HG02759 (cell line): ENCODE measurements around the gene SOX15.

ENCODE experiments used
- ATAC-seq: cut with Tn5 transposase; IDR thresholded peaks from one replicate; pipeline ENCODE4 v1.9.1; 2021; ENCODE audit warnings: mild to moderate bottlenecking, moderate library complexity; ENCODE audit not compliant: unreplicated experiment

The SOX15 gene

GRCh38 chr17:7559320-7560171 is 30.3 kb downstream of the SOX15 start:
- no peak for ATAC-seq

DNA sequence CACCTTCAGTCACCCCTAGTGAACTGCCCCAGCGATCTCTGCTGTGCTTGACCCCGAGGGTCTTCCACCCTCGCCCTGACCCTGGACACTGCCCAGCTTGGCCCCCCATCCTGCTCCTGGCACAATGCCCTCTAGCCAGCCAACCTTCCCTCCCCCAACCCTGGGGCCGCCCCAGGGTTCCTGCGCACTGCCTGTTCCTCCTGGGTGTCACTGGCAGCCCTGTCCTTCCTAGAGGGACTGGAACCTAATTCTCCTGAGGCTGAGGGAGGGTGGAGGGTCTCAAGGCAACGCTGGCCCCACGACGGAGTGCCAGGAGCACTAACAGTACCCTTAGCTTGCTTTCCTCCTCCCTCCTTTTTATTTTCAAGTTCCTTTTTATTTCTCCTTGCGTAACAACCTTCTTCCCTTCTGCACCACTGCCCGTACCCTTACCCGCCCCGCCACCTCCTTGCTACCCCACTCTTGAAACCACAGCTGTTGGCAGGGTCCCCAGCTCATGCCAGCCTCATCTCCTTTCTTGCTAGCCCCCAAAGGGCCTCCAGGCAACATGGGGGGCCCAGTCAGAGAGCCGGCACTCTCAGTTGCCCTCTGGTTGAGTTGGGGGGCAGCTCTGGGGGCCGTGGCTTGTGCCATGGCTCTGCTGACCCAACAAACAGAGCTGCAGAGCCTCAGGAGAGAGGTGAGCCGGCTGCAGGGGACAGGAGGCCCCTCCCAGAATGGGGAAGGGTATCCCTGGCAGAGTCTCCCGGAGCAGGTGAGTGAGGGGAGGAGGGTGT is 31.2 kb downstream of the SOX15 start, which contains the start of gene TNFSF13:
TNFSF13 (plus strand) TSS at position 207 of the 776 bp plus-strand sequence; CDS start at position 497, 290 bp downstream.
- no peak for ATAC-seq

DNA sequence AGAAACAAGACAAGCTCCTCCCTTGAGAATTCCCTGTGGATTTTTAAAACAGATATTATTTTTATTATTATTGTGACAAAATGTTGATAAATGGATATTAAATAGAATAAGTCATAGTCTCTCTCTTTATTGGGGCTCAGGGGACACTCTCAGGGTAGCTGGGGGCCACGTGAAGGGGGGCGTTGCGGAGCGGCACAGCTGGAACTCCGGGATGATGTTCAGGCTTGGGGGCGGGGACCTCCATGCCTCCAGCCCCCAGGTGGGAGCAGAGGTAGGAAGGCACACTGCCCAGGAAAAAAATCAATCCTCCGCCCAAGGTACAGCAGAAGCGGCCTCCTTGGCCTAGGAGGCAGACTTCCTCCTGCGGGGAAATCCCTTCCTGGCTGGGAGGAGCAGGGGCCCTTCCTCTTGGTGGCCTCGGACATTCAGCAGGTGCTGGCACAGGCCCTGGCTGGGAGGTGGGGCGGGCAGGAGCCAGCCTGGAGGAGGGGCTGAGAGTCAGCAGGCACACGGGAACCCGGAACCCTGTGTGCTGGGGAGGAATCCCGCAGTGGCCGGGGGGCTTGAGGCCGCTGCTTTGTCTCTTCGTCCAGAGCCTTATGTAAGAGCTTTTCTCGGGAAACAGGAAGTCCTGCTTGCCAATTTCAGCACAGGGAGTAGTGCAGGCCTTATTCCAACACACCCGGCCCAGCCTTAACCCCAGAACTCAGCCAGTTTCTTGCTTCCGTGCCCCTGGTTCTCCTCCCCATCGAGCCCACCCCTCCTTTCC is 31.9 kb downstream of the SOX15 start:
- ATAC-seq: no peak

DNA sequence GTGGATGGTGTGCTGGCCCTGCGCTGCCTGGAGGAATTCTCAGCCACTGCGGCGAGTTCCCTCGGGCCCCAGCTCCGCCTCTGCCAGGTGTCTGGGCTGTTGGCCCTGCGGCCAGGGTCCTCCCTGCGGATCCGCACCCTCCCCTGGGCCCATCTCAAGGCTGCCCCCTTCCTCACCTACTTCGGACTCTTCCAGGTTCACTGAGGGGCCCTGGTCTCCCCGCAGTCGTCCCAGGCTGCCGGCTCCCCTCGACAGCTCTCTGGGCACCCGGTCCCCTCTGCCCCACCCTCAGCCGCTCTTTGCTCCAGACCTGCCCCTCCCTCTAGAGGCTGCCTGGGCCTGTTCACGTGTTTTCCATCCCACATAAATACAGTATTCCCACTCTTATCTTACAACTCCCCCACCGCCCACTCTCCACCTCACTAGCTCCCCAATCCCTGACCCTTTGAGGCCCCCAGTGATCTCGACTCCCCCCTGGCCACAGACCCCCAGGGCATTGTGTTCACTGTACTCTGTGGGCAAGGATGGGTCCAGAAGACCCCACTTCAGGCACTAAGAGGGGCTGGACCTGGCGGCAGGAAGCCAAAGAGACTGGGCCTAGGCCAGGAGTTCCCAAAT is 32.6 kb downstream of the SOX15 start:
- ATAC-seq: no peak

DNA sequence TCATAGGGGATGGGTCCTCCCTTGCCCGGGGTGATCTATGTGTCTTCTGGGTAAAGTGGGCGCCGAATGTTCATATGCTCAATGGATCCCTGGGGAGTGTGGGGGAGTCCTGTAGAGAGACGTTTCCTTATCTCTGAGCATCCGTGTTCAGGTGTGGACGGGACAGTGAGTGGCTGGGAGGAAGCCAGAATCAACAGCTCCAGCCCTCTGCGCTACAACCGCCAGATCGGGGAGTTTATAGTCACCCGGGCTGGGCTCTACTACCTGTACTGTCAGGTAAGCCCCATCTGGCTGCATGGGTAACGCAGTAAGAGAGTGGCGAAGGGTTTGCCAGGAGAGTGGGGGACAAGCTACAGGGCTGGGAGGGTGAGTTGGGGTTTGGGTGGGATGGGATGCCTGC is 33.3 kb downstream of the SOX15 start:
- ATAC-seq: no peak

GRCh38 chr17:7555320-7555948 is 34.5 kb downstream of the SOX15 start:
- no peak for ATAC-seq

GRCh38 chr17:7553356-7553755 is 36.5 kb downstream of the SOX15 start:
- no peak for ATAC-seq

- ATAC-seq: peak; percentile 61
Observed at GRCh38 chr17:7552621-7553051, 37.3 kb downstream of the SOX15 start.

DNA sequence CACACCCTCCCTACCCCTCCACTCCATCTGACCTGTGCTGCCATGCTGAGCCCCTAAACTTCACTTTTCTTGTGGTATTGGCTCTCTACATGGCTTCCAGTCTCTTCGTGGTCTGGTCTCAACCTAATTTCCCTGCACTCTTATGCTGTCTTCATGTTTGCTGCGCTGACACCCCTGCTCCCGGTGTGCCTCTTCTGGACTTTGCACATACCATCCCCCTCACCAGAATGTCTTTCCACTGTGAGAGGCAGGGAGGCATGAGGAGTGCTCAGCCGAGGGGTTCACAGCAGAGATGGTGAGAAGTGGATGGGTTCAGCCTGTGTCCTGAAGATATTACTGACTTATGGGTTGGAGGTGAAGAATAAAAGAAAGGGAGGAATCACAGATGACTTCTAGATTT is 38.5 kb downstream of the SOX15 start:
- no peak for ATAC-seq

GRCh38 chr17:7550344-7550743 is 39.5 kb downstream of the SOX15 start:
- no peak for ATAC-seq

- no peak for ATAC-seq
Observed at GRCh38 chr17:7549401-7550055, 40.4 kb downstream of the SOX15 start.

DNA sequence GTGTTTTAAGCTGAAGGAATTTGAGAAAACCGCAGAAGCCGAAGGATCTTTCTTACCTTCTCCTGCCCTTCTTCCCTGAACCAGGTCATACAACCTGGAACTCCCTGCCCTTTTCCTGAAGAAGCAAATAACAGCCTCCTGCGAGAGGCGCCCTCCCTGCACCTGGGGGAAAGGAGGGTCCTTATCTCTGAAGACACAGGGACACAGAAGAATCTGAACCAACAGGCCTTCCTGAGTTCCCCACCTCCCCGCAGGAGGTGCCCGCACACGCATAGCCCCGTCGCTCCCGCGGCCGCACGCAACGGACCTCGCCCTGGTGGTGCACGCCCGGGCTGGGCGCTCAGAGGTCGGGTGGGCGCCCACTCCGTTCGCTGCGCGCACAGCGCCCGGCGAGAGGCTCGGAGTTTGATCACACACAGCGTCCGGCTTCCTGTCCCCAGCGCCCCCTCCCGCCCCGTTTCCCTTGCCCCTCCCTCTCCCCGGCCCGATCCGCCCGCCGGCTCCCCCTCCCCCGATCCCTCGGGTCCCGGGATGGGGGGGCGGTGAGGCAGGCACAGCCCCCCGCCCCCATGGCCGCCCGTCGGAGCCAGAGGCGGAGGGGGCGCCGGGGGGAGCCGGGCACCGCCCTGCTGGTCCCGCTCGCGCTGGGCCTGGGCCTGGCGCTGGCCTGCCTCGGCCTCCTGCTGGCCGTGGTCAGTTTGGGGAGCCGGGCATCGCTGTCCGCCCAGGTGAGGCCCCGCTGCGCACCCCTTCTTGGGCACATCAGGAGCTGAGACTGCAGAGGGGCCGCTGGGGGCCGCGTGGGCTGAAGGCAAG is 41.1 kb downstream of the SOX15 start, which contains the start of gene TNFSF12:
TNFSF12 (plus strand) TSS at position 474 of the 816 bp plus-strand sequence; CDS start at position 570, 96 bp downstream.
- ATAC-seq: no peak

DNA sequence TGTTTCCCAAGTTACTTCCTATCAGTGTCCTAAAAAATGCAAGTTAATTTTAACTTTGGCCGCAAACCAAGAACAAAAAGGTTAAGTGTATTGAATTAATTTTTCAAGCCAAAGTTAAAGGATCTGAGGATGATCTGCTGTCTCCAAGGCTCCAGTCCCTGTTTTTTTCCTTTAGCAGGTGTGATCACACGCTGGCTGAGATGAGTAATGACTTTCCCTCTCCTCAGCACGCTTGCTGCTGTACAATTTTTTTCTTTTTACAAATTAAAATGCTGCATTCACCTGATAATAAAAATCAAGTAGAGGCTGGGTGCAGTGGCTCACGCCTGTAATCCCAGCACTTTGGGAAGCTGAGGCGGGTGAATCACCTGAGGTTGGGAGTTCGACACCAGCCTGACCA is 45.0 kb downstream of the SOX15 start:
- no peak for ATAC-seq

DNA sequence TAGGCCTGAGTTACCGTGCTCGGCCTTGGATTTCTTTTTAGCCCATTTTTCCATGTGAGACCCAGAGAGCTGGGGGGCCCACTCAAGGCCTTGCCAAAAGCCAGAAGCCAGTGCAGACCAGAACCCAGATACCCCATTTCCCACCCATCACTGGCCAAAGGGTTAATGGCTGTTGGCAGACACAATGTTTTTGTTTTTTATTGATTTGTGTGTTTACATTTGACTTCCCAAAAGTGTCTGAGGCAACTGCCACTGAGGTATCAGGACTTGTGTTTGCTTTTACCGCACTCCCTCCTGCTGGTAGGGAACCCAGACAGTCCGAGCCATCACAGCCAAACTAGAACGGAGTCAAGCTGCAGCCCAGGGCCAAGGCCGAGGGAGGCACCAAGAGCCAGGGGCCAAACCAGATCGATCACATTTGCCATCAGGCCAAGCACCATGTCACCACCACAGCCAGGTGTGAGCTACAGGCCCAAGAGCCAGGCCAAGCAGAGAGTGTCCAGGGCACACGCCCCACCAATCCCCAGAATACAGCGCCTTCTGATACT is 48.7 kb downstream of the SOX15 start:
- no peak for ATAC-seq

GRCh38 chr17:7538891-7539545 is 50.9 kb downstream of the SOX15 start:
- no peak for ATAC-seq
